HG03558 (cell line): ENCODE data around the gene COL15A1.

ENCODE experiments used
- ATAC-seq: cut with Tn5 transposase; IDR thresholded peaks from one replicate; pipeline ENCODE4 v1.9.1; 2021; ENCODE audit warnings: moderate number of reproducible peaks; ENCODE audit not compliant: unreplicated experiment; ENCODE audit errors: extremely low read depth

Gene COL15A1

GRCh38 chr9:98968601-98969337 lies 25.1 kb downstream of the COL15A1 start:
- ATAC-seq, result no peak

- ATAC-seq, result no peak
These were observed 26.9 kb downstream of the COL15A1 start for GRCh38 chr9:98970532-98971041.

- no peak for ATAC-seq
These were observed 27.6 kb downstream of the COL15A1 start for GRCh38 chr9:98971168-98971914.

GRCh38 chr9:98971915-98972223 lies 28.2 kb downstream of the COL15A1 start:
- no peak for ATAC-seq

GRCh38 chr9:98972716-98973115 lies 29.0 kb downstream of the COL15A1 start:
- no peak for ATAC-seq

- ATAC-seq, result no peak
These were observed 29.5 kb downstream of the COL15A1 start for GRCh38 chr9:98973171-98973570.

- ATAC-seq, result no peak
These were observed 29.9 kb downstream of the COL15A1 start for GRCh38 chr9:98973576-98973975.

- no peak for ATAC-seq
These were observed 30.4 kb downstream of the COL15A1 start for GRCh38 chr9:98974106-98974505.

GRCh38 chr9:98974554-98974953 lies 30.8 kb downstream of the COL15A1 start:
- no peak for ATAC-seq

GRCh38 chr9:98974994-98975712 lies 31.4 kb downstream of the COL15A1 start:
- no peak for ATAC-seq

GRCh38 chr9:98975838-98976237 lies 32.1 kb downstream of the COL15A1 start:
- ATAC-seq, result no peak

GRCh38 chr9:98977246-98977714 lies 33.6 kb downstream of the COL15A1 start:
- ATAC-seq, result no peak

- ATAC-seq, result no peak
These were observed 34.1 kb downstream of the COL15A1 start for GRCh38 chr9:98977813-98978212.

GRCh38 chr9:98978231-98978681 lies 34.5 kb downstream of the COL15A1 start:
- ATAC-seq, result no peak

- ATAC-seq, result no peak
These were observed 36.6 kb downstream of the COL15A1 start for GRCh38 chr9:98980291-98980690.

GRCh38 chr9:98983295-98984268 lies 39.9 kb downstream of the COL15A1 start:
- ATAC-seq, result no peak

- no peak for ATAC-seq
These were observed 41.9 kb downstream of the COL15A1 start for GRCh38 chr9:98985596-98985995.

- ATAC-seq, result no peak
These were observed 43.4 kb downstream of the COL15A1 start for GRCh38 chr9:98986866-98987651.
